ENCODE results near the gene GATA1. TPM values are rescaled to one million over a fixed set of nuclear protein-coding genes. Genes with fewer than 3 reads are reported as not detected.

Gene GATA1
- total RNA-seq, 1 donor from 2014 or later, result not detected

- peak overlapping the region; percentile 95 for H3K4me3 Mint-ChIP-seq (ENCODE audit: unreplicated experiment)
- H3K36me3 Mint-ChIP-seq (ENCODE audit: unreplicated experiment), result no peaks in the 10 kb centered on the region
- peak overlapping the region; percentile 96 for H3K27ac Mint-ChIP-seq (ENCODE audit: unreplicated experiment)
- no peak for DNase-seq
- H3K27me3 Mint-ChIP-seq (ENCODE audit: unreplicated experiment), result peaks cover 6% of the 10 kb centered on the region
- no peaks in the 10 kb centered on the region for H3K4me1 Mint-ChIP-seq (ENCODE audit: low read depth, unreplicated experiment)
- peaks cover 9% of the 10 kb centered on the region for H3K9me3 Mint-ChIP-seq (ENCODE audit: unreplicated experiment)
- TF ChIP-seq CTCF (IDR thresholded peaks at IDR 0.05; ENCODE audit: partially characterized antibody, unreplicated experiment), result no peak
Observed at GRCh38 chrX:48800574-48801279, 14.3 kb downstream of the GATA1 start.

GRCh38 chrX:48801280-48802088 lies 15.1 kb downstream of the GATA1 start, which contains the start of gene HDAC6:
TSS of gene HDAC6 (plus strand) at chrX:48802067. CDS start at chrX:48802693, 626 bp downstream.
- Mint-ChIP-seq H3K27me3 (ENCODE audit: unreplicated experiment) (peaks cover 8% of the 10 kb centered on the region), H3K4me3 (ENCODE audit: unreplicated experiment) (peak within 1 kb of the TSS; percentile 95), H3K4me1 (ENCODE audit: low read depth, unreplicated experiment) (no peaks in the 10 kb centered on the region), H3K9me3 (ENCODE audit: unreplicated experiment) (peaks cover 9% of the 10 kb centered on the region), H3K27ac (ENCODE audit: unreplicated experiment) (peak within 1 kb of the TSS; percentile 96), H3K36me3 (ENCODE audit: unreplicated experiment) (no peaks in the 10 kb centered on the region)
- DNase-seq, result peak; percentile 91
- no peak for TF ChIP-seq CTCF (IDR thresholded peaks at IDR 0.05; ENCODE audit: partially characterized antibody, unreplicated experiment)

GRCh38 chrX:48802089-48802904 lies 15.9 kb downstream of the GATA1 start:
- Mint-ChIP-seq H3K27me3 (ENCODE audit: unreplicated experiment) (peaks cover 8% of the 10 kb centered on the region), H3K9me3 (ENCODE audit: unreplicated experiment) (peaks cover 9% of the 10 kb centered on the region), H3K36me3 (ENCODE audit: unreplicated experiment) (no peaks in the 10 kb centered on the region), H3K4me1 (ENCODE audit: low read depth, unreplicated experiment) (no peaks in the 10 kb centered on the region), H3K4me3 (ENCODE audit: unreplicated experiment) (peak overlapping the region; percentile 95), H3K27ac (ENCODE audit: unreplicated experiment) (peak overlapping the region; percentile 93)
- DNase-seq, result peak; percentile 75
- TF ChIP-seq CTCF (IDR thresholded peaks at IDR 0.05; ENCODE audit: partially characterized antibody, unreplicated experiment), result no peak

- peak overlapping the region; percentile 93 for H3K27ac Mint-ChIP-seq (ENCODE audit: unreplicated experiment)
- H3K4me3 Mint-ChIP-seq (ENCODE audit: unreplicated experiment), result peak overlapping the region; percentile 95
- peaks cover 8% of the 10 kb centered on the region for H3K27me3 Mint-ChIP-seq (ENCODE audit: unreplicated experiment)
- H3K4me1 Mint-ChIP-seq (ENCODE audit: low read depth, unreplicated experiment), result no peaks in the 10 kb centered on the region
- peaks cover 9% of the 10 kb centered on the region for H3K9me3 Mint-ChIP-seq (ENCODE audit: unreplicated experiment)
- H3K36me3 Mint-ChIP-seq (ENCODE audit: unreplicated experiment), result no peaks in the 10 kb centered on the region
- no peak for TF ChIP-seq CTCF (IDR thresholded peaks at IDR 0.05; ENCODE audit: partially characterized antibody, unreplicated experiment)
- DNase-seq, result no peak
Observed at GRCh38 chrX:48802905-48803200, 16.5 kb downstream of the GATA1 start.
